HL-60 (cell line): ENCODE data around the gene PCDHA6.
"Not testable (repeated sequence)": the region's sequence is repeated elsewhere in the genome, so short reads cannot be mapped to it uniquely, and the experiment has no call there.

Experiments
- CTCF ChIP-seq: IDR thresholded peaks from one replicate; pipeline ENCODE4 v1.5.1; 2011; ENCODE audit warnings: low read length, control low read depth, inconsistent platforms; ENCODE audit not compliant: insufficient read depth
- GABPA ChIP-seq: IDR thresholded peaks from 2 replicates; pipeline ENCODE4 v1.6.1; 2012; ENCODE audit warnings: low read depth
- POLR2AphosphoS5 ChIP-seq: IDR thresholded peaks from 2 replicates; pipeline ENCODE4 v1.6.1; 2012; ENCODE audit warnings: low read depth
- REST ChIP-seq: IDR thresholded peaks from 2 replicates; pipeline ENCODE4 v1.6.1; 2012; ENCODE audit warnings: low read depth; ENCODE audit not compliant: insufficient replicate concordance
- SPI1 ChIP-seq: IDR thresholded peaks from 2 replicates; pipeline ENCODE4 v1.6.1; 2012; ENCODE audit warnings: low read depth, mild to moderate bottlenecking, borderline replicate concordance

GRCh38 chr5:140787422-140787821 is 40.3 kb upstream of the PCDHA6 start:
- TF ChIP-seq POLR2AphosphoS5, CTCF, GABPA, SPI1: not testable (repeated sequence)
- peak; percentile 21 for TF ChIP-seq REST
